Astrocyte of the spinal cord (primary cell): Measurements from ENCODE around the gene CDH12.
"Not testable (repeated sequence)": the region's sequence is repeated elsewhere in the genome, so short reads cannot be mapped to it uniquely, and the experiment has no call there.

Experiments
- DNase-seq: peaks from one replicate; pipeline ENCODE4 v3.0.0; 2011; ENCODE audit warnings: low read depth, low spot score
- H3K4me3 ChIP-seq: 2 replicates; pipeline ENCODE4 v1.5.1; 2011; ENCODE audit warnings: low read depth, mild to moderate bottlenecking, low read length, moderate library complexity
- CTCF ChIP-seq: IDR thresholded peaks from 2 replicates; pipeline ENCODE4 v1.5.1; 2012; ENCODE audit warnings: low read depth, mild to moderate bottlenecking, low read length, inconsistent platforms
- in situ Hi-C: cut with HindIII; loops from 2 replicates; pipeline ENCODE4 v1.10.0; 2017; ENCODE audit warnings: low sequenced_read_pairs

Gene CDH12

GRCh38 chr5:22352493-22352892 lies 500.7 kb downstream of the CDH12 start:
- in situ Hi-C loops = no loop called here
- H3K4me3 ChIP-seq = no peak overlapping the region
- no peak for TF ChIP-seq CTCF
- no peak for DNase-seq

DNA sequence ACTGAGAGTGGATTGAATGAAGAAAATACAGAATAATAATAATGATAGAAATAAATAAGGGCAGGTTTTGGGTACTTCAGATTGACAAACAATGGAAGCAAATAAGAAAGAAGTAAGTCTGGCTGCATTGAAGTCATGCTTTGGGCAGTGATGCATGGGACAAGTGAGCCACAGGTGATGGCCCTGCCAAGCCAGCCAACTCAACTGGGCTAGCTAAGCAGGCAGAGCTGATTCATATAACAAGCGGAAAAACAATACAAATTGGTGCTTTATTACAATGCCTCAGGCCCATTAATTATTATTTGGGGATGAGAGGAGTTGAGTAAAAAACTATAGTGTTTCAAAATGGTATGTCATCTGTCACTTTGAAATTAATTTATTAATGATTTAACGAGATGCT lies 502.0 kb downstream of the CDH12 start:
- no peak overlapping the region for H3K4me3 ChIP-seq
- in situ Hi-C loops = no loop called here
- no peak for DNase-seq
- no peak for TF ChIP-seq CTCF

GRCh38 chr5:22348027-22348426 lies 505.1 kb downstream of the CDH12 start:
- TF ChIP-seq CTCF = no peak
- DNase-seq = no peak
- H3K4me3 ChIP-seq = no peak overlapping the region
- in situ Hi-C loops = no loop called here

- in situ Hi-C loops = no loop called here
- DNase-seq = no peak
- H3K4me3 ChIP-seq = no peak overlapping the region
- TF ChIP-seq CTCF = no peak
Observed at GRCh38 chr5:22344000-22344399, 509.1 kb downstream of the CDH12 start.

- H3K4me3 ChIP-seq = no peak overlapping the region
- in situ Hi-C loops = no loop called here
- no peak for TF ChIP-seq CTCF
- no peak for DNase-seq
Observed at GRCh38 chr5:22341406-22341805, 511.7 kb downstream of the CDH12 start.

DNA sequence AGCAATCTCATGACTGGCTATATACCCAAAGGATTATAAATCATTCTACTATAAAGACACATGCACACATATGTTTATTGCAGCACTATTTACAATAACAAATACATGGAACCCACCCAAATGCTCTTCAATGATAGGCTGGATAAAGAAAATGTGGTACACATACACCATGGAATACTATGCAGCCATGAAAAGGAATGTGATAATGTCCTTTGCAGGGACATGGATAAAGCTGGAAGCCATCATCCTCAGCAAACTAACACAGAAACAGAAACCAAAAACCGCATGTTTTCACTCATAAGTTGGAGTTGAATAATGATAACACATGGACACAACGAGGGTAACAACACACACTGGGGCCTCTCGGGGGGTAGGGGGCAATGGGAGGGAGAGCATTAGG lies 520.2 kb downstream of the CDH12 start:
- DNase-seq, H3K4me3 ChIP-seq, in situ Hi-C loops: not testable (repeated sequence)

DNA sequence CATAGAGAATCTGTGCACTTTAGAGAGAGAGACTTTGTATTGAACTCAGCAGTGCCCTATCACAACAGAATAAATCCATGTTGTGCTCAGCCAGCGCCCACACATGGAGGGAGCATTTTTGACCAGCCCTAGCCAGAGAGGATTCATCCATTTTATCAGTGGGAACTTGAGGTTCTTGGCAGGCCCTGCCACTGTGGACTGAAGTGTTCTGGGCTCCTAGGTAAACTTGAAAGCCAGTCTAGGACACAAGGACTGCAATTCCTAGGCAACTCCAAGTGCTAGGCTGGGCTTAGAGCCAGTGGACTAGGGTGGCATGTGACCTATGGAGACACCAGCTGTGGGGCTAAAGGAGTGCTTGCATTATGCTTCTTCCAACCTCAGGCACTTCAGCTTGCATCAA lies 523.5 kb downstream of the CDH12 start:
- no peak for DNase-seq
- no peak overlapping the region for H3K4me3 ChIP-seq
- in situ Hi-C loops = no loop called here
- no peak for TF ChIP-seq CTCF
